ENCODE results near the gene EVL.

The EVL gene, protein sequence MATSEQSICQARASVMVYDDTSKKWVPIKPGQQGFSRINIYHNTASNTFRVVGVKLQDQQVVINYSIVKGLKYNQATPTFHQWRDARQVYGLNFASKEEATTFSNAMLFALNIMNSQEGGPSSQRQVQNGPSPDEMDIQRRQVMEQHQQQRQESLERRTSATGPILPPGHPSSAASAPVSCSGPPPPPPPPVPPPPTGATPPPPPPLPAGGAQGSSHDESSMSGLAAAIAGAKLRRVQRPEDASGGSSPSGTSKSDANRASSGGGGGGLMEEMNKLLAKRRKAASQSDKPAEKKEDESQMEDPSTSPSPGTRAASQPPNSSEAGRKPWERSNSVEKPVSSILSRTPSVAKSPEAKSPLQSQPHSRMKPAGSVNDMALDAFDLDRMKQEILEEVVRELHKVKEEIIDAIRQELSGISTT

DNA sequence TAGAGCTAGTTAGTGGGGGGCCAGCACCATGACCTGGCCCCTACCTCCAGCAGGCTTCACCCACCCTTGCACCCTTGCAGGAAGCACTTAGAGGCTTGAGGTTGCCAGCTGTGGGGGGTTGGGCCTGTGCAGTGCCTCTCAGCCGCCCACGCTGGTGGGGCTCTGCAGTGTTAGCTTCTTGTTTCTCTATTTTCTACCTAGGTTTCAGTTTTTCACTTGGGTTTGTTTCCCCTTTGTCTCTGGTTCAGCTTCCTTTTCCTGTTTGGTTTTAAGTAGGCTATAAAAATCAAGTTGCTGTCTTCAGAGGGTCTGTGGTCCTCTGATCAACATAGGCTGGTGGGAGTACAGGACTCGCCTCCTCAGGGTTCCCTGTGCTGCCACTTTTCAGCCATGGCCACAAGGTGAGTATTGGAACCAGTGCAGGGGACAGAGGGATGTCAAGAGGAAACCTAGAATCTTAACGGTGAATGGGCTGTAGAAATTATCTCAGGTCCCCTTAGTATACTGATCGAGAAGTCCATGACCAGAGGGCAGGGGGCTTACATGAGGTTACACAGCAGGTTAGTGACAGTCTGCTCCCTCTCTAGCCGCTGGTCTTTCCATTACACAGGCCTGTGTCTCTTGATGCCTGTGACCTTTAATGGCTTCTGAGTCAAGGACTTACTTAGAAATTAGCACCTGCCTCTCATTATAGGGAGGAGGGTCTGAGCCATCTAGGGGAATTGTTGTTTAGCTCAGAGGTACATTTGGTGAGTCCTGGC lies at the start of gene EVL:
TSS of gene EVL (plus strand) at position 312 of the 761 bp plus-strand sequence. CDS start at position 391, 79 bp downstream.
- H3K4me3 ChIP-seq (ENCODE audit: control insufficient read depth, low read depth, low read length), result no peak within 1 kb of the TSS
- TF ChIP-seq, protein P1, sequence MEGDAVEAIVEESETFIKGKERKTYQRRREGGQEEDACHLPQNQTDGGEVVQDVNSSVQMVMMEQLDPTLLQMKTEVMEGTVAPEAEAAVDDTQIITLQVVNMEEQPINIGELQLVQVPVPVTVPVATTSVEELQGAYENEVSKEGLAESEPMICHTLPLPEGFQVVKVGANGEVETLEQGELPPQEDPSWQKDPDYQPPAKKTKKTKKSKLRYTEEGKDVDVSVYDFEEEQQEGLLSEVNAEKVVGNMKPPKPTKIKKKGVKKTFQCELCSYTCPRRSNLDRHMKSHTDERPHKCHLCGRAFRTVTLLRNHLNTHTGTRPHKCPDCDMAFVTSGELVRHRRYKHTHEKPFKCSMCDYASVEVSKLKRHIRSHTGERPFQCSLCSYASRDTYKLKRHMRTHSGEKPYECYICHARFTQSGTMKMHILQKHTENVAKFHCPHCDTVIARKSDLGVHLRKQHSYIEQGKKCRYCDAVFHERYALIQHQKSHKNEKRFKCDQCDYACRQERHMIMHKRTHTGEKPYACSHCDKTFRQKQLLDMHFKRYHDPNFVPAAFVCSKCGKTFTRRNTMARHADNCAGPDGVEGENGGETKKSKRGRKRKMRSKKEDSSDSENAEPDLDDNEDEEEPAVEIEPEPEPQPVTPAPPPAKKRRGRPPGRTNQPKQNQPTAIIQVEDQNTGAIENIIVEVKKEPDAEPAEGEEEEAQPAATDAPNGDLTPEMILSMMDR (conservative IDR thresholded peaks at IDR 0.05; ENCODE audit: control insufficient read depth, insufficient read depth, low read depth, low read length), result no peak
- no peak for DNase-seq (ENCODE audit: low read depth)

DNA sequence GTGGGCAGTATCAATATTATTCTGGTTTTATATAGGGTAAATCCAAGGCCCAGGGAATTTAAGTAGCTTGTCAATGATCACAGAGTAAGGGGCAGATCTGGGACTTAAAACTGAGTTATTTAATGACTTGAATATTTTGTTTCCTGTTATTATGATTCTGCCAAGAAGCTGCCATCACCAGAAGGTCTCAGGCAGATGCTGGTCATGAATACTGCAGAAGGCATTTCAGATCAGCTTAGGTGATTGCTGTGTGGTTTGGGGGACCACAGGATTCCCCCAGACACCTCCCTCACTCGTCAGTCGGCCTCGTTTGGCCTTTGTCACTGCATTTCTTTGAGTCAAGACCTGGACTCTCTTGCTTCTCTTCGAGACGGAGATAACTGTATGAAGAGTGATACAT lies 47.7 kb upstream of the EVL start:
- no peak overlapping the region for H3K4me3 ChIP-seq (ENCODE audit: control insufficient read depth, low read depth, low read length)
- peak; percentile 56 for DNase-seq (ENCODE audit: low read depth)
- TF ChIP-seq, protein P1 (conservative IDR thresholded peaks at IDR 0.05; ENCODE audit: control insufficient read depth, insufficient read depth, low read depth, low read length), result no peak

DNA sequence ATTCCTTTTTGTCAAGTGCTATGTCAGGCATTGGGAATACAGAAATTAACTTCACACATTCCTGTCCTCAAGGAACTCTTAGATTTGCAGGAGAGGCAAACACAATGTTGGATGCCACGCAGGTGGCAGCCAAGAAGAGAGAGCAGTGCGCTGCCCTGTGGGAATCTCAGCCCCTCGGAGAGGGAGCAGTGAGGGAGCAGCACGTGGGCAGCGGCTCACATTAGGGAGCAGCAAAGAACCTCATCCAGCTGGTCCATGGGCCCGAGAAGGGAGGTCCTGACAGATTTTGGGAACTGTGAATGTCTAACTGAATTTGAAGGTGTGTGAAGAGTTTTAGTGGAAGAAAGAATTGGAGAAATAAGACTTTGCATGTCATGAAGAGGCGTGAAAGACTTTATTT lies 47.2 kb upstream of the EVL start:
- H3K4me3 ChIP-seq (ENCODE audit: control insufficient read depth, low read depth, low read length), result no peak overlapping the region
- DNase-seq (ENCODE audit: low read depth), result no peak
- TF ChIP-seq, protein P1 (conservative IDR thresholded peaks at IDR 0.05; ENCODE audit: control insufficient read depth, insufficient read depth, low read depth, low read length), result no peak

DNA sequence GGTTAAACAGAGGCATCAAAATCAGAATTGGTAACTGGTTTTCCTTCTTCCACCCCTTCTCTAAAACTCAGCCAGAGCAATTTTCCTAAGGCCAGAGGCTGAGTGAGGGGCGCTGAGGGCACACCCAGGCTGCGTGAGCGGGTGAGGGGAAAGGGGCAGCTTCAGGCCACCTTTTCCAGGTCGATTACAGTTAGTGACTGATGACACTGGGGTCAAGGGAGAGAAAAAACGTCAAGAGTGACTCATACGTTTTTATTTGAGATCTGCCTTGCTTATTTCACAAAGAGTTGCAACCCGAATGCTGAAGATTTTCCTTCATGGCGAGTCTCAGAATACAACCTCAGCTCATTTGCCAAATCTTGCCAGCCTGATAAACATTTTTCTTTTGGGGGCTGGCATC lies 46.7 kb upstream of the EVL start:
- DNase-seq (ENCODE audit: low read depth), result peak; percentile 64
- H3K4me3 ChIP-seq (ENCODE audit: control insufficient read depth, low read depth, low read length), result no peak overlapping the region
- TF ChIP-seq, protein P1 (conservative IDR thresholded peaks at IDR 0.05; ENCODE audit: control insufficient read depth, insufficient read depth, low read depth, low read length), result no peak

DNA sequence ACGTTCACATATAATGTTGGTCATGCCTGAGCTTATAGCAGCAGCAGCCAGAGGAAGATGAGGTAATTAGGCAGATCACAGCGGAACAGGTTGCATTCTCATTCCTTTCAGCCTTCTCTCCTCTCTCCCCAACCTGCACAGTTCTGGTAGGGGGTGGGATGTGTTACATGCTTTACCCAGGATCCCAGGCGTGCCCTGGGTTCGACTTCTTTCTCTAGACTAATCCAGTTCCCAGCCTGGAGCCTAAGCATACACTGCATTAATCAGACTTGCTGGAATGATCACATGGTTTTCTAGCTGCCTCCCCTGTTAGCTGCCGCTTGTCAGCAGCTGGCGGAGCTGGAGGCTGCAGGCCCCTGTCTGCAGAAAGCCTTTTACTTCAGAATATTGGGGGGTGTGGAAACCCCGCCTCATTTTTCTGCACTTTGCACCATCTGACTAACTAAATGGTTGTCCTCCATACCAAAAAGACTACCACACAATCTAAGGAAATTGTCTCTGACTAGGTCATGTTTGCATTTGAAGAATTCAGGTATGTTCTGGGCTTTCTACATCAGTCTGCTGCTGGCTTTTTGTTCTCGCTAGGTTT lies 46.0 kb upstream of the EVL start:
- DNase-seq (ENCODE audit: low read depth), result peak; percentile 51
- TF ChIP-seq, protein P1 (conservative IDR thresholded peaks at IDR 0.05; ENCODE audit: control insufficient read depth, insufficient read depth, low read depth, low read length), result no peak
- H3K4me3 ChIP-seq (ENCODE audit: control insufficient read depth, low read depth, low read length), result no peak overlapping the region

DNA sequence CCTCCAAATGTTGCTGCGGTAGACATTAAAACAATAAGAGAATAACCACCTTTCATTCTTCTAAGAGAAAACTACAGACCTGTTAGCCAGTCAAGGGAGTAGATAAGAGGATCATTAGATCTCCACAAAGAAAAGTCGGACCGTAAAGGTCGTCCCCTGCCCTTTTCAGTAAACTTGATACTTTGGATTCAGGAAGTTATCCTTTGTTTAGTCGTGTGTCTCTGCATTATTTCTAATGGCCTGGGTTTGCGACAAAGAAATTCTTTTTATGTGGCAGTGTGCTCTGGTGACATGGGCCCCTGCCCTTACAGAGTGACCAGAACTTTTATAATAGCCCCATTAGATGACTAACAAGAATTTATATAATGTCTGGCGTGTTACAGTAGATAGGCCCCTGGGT lies 44.6 kb upstream of the EVL start:
- H3K4me3 ChIP-seq (ENCODE audit: control insufficient read depth, low read depth, low read length), result no peak overlapping the region
- DNase-seq (ENCODE audit: low read depth), result no peak
- TF ChIP-seq, protein P1 (conservative IDR thresholded peaks at IDR 0.05; ENCODE audit: control insufficient read depth, insufficient read depth, low read depth, low read length), result no peak

All from fibroblast of mammary gland (primary cell).